GM18868 (cell line): ENCODE data around the gene GNRH2.
"Not testable (repeated sequence)": the region's sequence is repeated elsewhere in the genome, so short reads cannot be mapped to it uniquely, and the experiment has no call there.

ENCODE experiments used
- ATAC-seq: cut with Tn5 transposase; IDR thresholded peaks from one replicate; pipeline ENCODE4 v1.9.1; 2021; ENCODE audit warnings: mild to moderate bottlenecking, moderate library complexity; ENCODE audit not compliant: unreplicated experiment

The GNRH2 gene

GRCh38 chr20:3041854-3042409 lies 1.5 kb upstream of the GNRH2 start:
- no peak for ATAC-seq

DNA sequence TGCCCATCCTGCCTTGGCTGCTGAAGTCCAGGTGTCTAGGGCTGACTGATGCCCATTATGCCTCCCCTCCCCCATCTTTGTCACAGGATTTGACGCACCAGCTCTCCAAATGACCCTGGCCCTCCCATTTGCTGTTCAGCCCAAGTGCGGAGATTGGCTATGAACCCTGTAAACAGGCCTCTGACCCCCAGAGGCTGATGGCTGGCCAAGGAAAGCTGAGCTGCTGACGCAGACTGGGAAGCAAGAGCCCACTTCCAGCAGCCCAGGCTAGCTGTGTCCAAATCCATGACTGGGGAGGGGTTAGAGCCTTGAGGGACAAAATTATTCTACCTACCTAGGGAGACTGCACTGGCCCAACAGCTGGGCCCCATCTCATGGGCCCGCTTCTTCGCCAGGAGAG lies 797 bp upstream of the GNRH2 start:
- ATAC-seq = no peak

DNA sequence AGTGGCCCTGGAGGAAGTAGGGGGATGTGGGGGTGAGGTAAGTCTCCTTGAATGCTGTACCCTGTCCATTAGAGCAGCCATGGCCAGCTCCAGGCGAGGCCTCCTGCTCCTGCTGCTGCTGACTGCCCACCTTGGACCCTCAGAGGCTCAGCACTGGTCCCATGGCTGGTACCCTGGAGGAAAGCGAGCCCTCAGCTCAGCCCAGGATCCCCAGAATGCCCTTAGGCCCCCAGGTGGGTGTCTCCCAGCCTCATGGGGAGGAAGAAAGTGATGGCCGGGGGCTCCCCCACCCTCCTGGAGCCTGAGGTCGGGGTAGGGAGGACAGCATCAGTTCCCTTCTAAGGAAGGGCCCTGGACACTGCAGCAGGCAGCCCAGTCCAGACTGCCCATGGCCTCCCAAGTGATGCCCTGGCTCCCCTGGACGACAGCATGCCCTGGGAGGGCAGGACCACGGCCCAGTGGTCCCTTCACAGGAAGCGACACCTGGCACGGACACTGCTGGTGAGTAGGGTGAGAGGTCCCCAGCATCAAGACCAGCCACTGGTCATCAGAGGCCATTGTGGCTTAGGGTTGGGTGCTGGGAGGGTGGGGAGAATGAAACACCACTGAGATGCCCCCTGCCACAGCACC lies 1.0 kb downstream of the GNRH2 start:
- ATAC-seq = no peak

GRCh38 chr20:3045042-3045815 lies 1.8 kb downstream of the GNRH2 start:
- peak; percentile 42 for ATAC-seq

GRCh38 chr20:3045816-3046676 lies 2.6 kb downstream of the GNRH2 start, which contains the start of gene MRPS26:
Gene MRPS26 (plus strand): TSS chr20:3046052. CDS start chr20:3046069, 17 bp downstream.
- peak; percentile 91 for ATAC-seq

- no peak for ATAC-seq
Observed at GRCh38 chr20:3046677-3047462, 3.4 kb downstream of the GNRH2 start.

- no peak for ATAC-seq
Observed at GRCh38 chr20:3047486-3048419, 4.3 kb downstream of the GNRH2 start.

GRCh38 chr20:3051385-3052019 lies 8.1 kb downstream of the GNRH2 start:
- no peak for ATAC-seq

GRCh38 chr20:3059489-3059888 lies 16.1 kb downstream of the GNRH2 start:
- no peak for ATAC-seq

DNA sequence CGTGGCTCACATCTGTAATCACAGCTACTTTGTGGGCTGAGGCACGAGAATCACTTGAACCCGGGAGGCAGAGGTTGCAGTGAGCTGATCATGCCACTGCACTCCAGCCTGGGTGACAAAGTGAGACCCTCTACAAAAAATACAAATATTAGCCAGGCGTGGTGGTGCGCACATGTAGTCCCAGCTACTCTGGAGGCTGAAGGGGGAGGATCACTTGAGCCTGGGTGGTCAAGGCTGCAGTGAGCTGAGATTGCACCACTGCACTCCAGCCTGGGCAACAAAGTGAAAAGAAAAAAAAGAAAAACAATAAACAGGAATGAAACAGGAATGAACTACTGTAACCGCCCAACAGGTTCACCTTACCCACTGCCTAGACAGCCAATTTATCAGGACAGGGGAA lies 20.7 kb downstream of the GNRH2 start:
- not testable (repeated sequence) for ATAC-seq

- ATAC-seq = no peak
Observed at GRCh38 chr20:3067139-3068014, 24.0 kb downstream of the GNRH2 start.

- no peak for ATAC-seq
Observed at GRCh38 chr20:3068075-3068474, 24.7 kb downstream of the GNRH2 start.

DNA sequence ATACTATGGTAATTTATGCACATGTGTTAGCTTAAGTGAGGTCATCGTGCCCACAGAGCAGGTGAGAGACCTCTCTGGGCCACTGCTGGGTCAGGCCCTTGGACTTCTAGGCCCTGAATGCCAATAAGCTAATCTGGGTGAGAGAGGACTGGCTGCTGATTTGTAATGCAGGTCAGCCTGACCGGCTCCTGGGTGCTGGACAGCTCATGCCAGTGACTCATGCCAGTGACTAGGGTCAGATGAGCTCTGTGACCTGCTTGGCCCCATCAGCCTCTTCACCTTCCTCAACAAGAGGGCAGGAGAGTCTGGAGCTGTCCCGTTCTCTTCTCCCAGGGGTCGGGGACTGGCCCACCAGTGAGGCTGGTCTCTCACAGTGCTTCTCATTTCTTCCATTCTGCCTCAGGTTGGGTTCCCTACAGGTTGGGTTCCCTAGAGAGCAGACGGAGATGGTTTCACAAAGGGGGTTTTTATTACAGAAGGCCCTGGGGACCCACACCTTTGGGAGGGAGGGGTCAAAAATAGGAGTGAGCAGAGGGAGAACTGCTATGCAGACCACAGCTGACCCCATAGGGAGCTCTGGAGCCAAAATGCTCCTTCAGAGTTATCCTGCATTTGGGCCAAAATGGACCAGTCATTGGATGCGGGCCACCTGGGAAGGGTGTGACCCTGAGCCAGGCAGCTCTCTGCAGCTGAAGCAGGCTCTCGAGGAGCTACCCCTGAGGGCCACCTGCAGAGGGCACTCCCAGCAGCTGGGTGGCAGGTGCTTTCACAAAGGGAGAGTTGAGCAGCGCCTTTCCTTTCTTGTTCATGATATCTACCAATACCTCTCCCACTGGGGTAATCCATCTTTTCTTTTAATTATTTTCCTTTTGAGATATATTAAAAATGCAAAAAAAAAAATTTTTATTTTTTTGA lies 25.8 kb downstream of the GNRH2 start:
- no peak for ATAC-seq

GRCh38 chr20:3070725-3071124 lies 27.3 kb downstream of the GNRH2 start:
- ATAC-seq = no peak

DNA sequence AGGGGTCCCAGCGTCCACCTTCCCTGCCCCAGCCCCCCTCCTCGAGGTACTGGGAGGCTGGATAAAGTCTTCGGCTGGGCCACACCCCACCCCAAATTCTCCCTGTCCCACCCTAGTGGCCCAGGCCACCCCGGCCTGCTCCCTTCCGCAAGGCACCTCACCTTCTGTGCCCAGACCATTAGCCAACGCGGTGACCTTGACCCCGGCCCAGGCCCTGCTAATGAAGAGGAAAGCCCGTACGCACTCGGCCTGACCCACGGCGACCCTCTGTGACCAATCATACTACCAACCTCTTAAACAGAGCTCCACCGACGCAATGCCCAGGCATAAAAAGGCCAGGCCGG lies 27.8 kb downstream of the GNRH2 start:
- ATAC-seq = no peak

DNA sequence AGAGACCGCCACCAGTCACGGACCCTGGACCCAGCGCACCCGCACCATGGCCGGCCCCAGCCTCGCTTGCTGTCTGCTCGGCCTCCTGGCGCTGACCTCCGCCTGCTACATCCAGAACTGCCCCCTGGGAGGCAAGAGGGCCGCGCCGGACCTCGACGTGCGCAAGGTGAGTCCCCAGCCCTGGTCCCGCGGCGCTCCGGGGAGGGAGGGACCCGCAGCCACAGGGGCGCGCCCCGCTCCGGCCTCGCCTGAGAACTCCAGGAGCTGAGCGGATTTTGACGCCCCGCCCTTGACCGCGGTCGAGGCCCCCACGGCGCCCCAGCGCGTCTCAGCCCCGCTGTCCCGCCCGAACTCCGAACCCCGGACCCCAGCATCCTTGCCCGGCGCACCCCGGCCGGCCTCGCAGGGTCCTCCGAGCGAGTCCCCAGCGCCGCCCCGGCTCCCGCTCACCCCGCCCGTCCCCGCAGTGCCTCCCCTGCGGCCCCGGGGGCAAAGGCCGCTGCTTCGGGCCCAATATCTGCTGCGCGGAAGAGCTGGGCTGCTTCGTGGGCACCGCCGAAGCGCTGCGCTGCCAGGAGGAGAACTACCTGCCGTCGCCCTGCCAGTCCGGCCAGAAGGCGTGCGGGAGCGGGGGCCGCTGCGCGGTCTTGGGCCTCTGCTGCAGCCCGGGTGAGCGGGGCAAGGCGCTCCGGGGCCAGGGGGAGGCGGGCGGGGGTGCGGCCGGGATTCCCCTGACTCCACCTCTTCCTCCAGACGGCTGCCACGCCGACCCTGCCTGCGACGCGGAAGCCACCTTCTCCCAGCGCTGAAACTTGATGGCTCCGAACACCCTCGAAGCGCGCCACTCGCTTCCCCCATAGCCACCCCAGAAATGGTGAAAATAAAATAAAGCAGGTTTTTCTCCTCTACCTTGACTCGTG lies 28.4 kb downstream of the GNRH2 start, which contains the start of gene OXT:
Gene OXT (plus strand): TSS at position 11 of the 920 bp plus-strand sequence. CDS start 36 bp downstream, at position 47.
- no peak for ATAC-seq
